SK-N-SH (cell line): ENCODE measurements around the gene CSTPP1. TPM values are rescaled to one million over a fixed set of nuclear protein-coding genes. Genes with fewer than 3 reads are reported as not detected.

Experiments used
- CTCF ChIA-PET: fragments of 300-600, 350-600 bp; formaldehyde crosslinking; extraction: SDS; loops from one replicate; lab custom pipeline; 2021; lab: Yijun Ruan, JAX
- POLR2A ChIA-PET: fragments of 350-600 bp; sonication (Branson Sonifier 250); formaldehyde crosslinking; extraction: SDS; loops from one replicate; lab custom pipeline; 2020; ENCODE audit warnings: antibody characterized with exemption, inconsistent platforms; lab: Yijun Ruan, JAX
- DNase-seq: peaks from one replicate; pipeline ENCODE4 v3.0.0; 2012
- H2AFZ ChIP-seq: fragments of 200-600 bp; sonication (generic); 2 replicates; pipeline ENCODE4 v1.8.1; 2016; ENCODE audit warnings: antibody characterized with exemption, mild to moderate bottlenecking, low read depth
- H3F3A ChIP-seq: fragments of 200-600 bp; sonication (generic); replicated peaks from 2 replicates; pipeline ENCODE3; 2016; ENCODE audit warnings: antibody characterized with exemption, mild to moderate bottlenecking; ENCODE audit not compliant: insufficient read depth
- H3K27ac ChIP-seq, 2 experiments: fragments of 200-500 bp in 1 of 2; fragments of 200-600 bp in 1 of 2; sonication (Bioruptor generic) in 1 of 2; sonication (generic), shearing (Covaris generic) in 1 of 2; 2 replicates each; pipeline versions ENCODE4 v1.5.1 to v1.6.1; 2014 to 2016; ENCODE audit warnings: low read depth in 2 of 2, inconsistent platforms in 1 of 2, low read length in 1 of 2, mild to moderate bottlenecking in 1 of 2, mixed read lengths in 1 of 2
- H3K27me3 ChIP-seq: fragments of 200-600 bp; sonication (generic), shearing (Covaris generic); 2 replicates; pipeline ENCODE4 v1.6.1; 2016; ENCODE audit warnings: mixed run types; ENCODE audit not compliant: insufficient read depth
- H3K36me3 ChIP-seq, 2 experiments: fragments of 200-500 bp in 1 of 2; fragments of 200-600 bp in 1 of 2; sonication (Bioruptor generic) in 1 of 2; sonication (generic) in 1 of 2; replicated peaks in 1 of 2; 2 replicates each; pipeline versions ENCODE3 to v1.5.1; 2014 to 2016; ENCODE audit warnings: low read length in 1 of 2, mild to moderate bottlenecking in 1 of 2; ENCODE audit not compliant: insufficient read depth in 2 of 2, control insufficient read depth in 1 of 2
- H3K4me1 ChIP-seq, 2 experiments: fragments of 200-500 bp in 1 of 2; fragments of 200-600 bp in 1 of 2; sonication (Bioruptor generic) in 1 of 2; sonication (generic), shearing (Covaris generic) in 1 of 2; 2 replicates each; pipeline versions ENCODE4 v1.5.1 to v1.6.1; 2014 to 2016; ENCODE audit warnings: low read depth in 1 of 2, low read length in 1 of 2, mixed run types in 1 of 2; ENCODE audit not compliant: insufficient read depth in 2 of 2, control insufficient read depth in 1 of 2
- H3K4me2 ChIP-seq: fragments of 200-600 bp; sonication (generic), shearing (Covaris generic); 2 replicates; pipeline ENCODE4 v1.6.1; 2017; ENCODE audit warnings: mixed run types
- H3K4me3 ChIP-seq, 2 experiments: fragments of 200-500 bp in 1 of 2; fragments of 200-600 bp in 1 of 2; sonication (Bioruptor generic) in 1 of 2; sonication (generic), shearing (Covaris generic) in 1 of 2; 2 replicates each; pipeline versions ENCODE4 v1.5.1 to v1.8.1; 2014 to 2016; ENCODE audit warnings: low read depth in 2 of 2, inconsistent platforms in 1 of 2, low read length in 1 of 2, mild to moderate bottlenecking in 1 of 2, mixed read lengths in 1 of 2, moderate library complexity in 1 of 2
- H3K79me2 ChIP-seq: fragments of 200-600 bp; sonication (generic); 2 replicates; pipeline ENCODE4 v1.8.1; 2017; ENCODE audit warnings: mild to moderate bottlenecking; ENCODE audit not compliant: insufficient read depth
- H3K9ac ChIP-seq: fragments of 200-600 bp; sonication (generic); 2 replicates; pipeline ENCODE4 v1.6.1; 2017; ENCODE audit warnings: mixed run types
- H3K9me2 ChIP-seq: fragments of 200-600 bp; sonication (generic); 2 replicates; pipeline ENCODE4 v1.6.1; 2017; ENCODE audit warnings: mixed run types
- H3K9me3 ChIP-seq: fragments of 200-600 bp; sonication (generic); 2 replicates; pipeline ENCODE4 v1.6.1; 2017; ENCODE audit warnings: mixed run types, mild to moderate bottlenecking, moderate library complexity
- H4K20me1 ChIP-seq: fragments of 200-600 bp; sonication (generic); 2 replicates; pipeline ENCODE4 v1.6.1; 2017; ENCODE audit warnings: mild to moderate bottlenecking, mixed run types; ENCODE audit not compliant: insufficient read depth
- CHD2 ChIP-seq: fragments of 150-350 bp; IDR thresholded peaks from 2 replicates; pipeline ENCODE4 v1.6.1; 2018; ENCODE audit warnings: low read length; ENCODE audit not compliant: partially characterized antibody
- EP300 ChIP-seq, 2 experiments: IDR thresholded peaks; 2 replicates each; pipeline versions ENCODE4 v1.4.0 to v1.6.1; 2012; ENCODE audit warnings: borderline replicate concordance in 1 of 2, low read depth in 1 of 2, low read length in 1 of 2
- FOSL2 ChIP-seq: IDR thresholded peaks from 2 replicates; pipeline ENCODE4 v1.4.0; 2012; ENCODE audit warnings: low read depth, mild to moderate bottlenecking, moderate library complexity, borderline replicate concordance
- FOXM1 ChIP-seq: IDR thresholded peaks from 2 replicates; pipeline ENCODE4 v1.4.0; 2012; ENCODE audit warnings: low read depth, mild to moderate bottlenecking
- GATA2 ChIP-seq: sonication (generic); formaldehyde crosslinking; IDR thresholded peaks from 2 replicates; pipeline ENCODE4 v1.5.0; 2020; ENCODE audit warnings: mild to moderate bottlenecking, missing genetic modification reagents
- IRF3 ChIP-seq: fragments of 150-350 bp; IDR thresholded peaks from 2 replicates; pipeline ENCODE4 v1.6.1; 2016; ENCODE audit warnings: mild to moderate bottlenecking, low read depth, low read length
- JUND ChIP-seq: IDR thresholded peaks from 2 replicates; pipeline ENCODE4 v1.4.0; 2012
- MEF2A ChIP-seq: IDR thresholded peaks from 2 replicates; pipeline ENCODE4 v1.4.0; 2012; ENCODE audit warnings: low read depth, borderline replicate concordance
- MXI1 ChIP-seq: IDR thresholded peaks from 2 replicates; pipeline ENCODE4 v1.6.1; 2012; ENCODE audit warnings: mild to moderate bottlenecking, low read depth, low read length, improper control_type of control experiment
- NRF1 ChIP-seq: IDR thresholded peaks from 2 replicates; pipeline ENCODE4 v1.6.1; 2012; ENCODE audit warnings: low read depth, mild to moderate bottlenecking, low read length
- PBX3 ChIP-seq: IDR thresholded peaks from 2 replicates; pipeline ENCODE4; 2012
- RCOR1 ChIP-seq: fragments of 150-350 bp; IDR thresholded peaks from 2 replicates; pipeline ENCODE4 v1.6.1; 2017; ENCODE audit warnings: antibody characterized with exemption, low read length
- REST ChIP-seq: IDR thresholded peaks from 2 replicates; pipeline ENCODE4 v1.6.1; 2012; ENCODE audit warnings: mild to moderate bottlenecking, low read depth, low read length, moderate library complexity
- RFX5 ChIP-seq: IDR thresholded peaks from 2 replicates; pipeline ENCODE4 v1.6.1; 2012; ENCODE audit warnings: mild to moderate bottlenecking, improper control_type of control experiment, low read length
- RXRA ChIP-seq: IDR thresholded peaks from 2 replicates; pipeline ENCODE4 v1.4.0; 2012; ENCODE audit warnings: low read depth, mild to moderate bottlenecking, borderline replicate concordance
- WGBS: methylation state at CpG from one replicate; pipeline ENCODE4 v1.1.6; 2017; ENCODE audit warnings: low lambda C conversion rate; 5-methylcytosine and 5-hydroxymethylcytosine counted together
- polyA plus RNA-seq, 3 experiments: library from polyadenylated mRNA; depleted of rRNA; stranded (reverse); fragments of >200 nt; gene quantifications; 2 replicates each; pipeline ENCODE4 v1.2.3, GENCODE V29; 2012
- TF ChIP-seq, protein P1 (sequence below): IDR thresholded peaks from 2 replicates; pipeline ENCODE4 v1.4.0; 2012; ENCODE audit warnings: low read depth, borderline replicate concordance

CSTPP1 gene
- polyA plus RNA-seq, 1 of the 3 experiments (the other 2 are of a cell fraction) = 85.7 TPM

DNA sequence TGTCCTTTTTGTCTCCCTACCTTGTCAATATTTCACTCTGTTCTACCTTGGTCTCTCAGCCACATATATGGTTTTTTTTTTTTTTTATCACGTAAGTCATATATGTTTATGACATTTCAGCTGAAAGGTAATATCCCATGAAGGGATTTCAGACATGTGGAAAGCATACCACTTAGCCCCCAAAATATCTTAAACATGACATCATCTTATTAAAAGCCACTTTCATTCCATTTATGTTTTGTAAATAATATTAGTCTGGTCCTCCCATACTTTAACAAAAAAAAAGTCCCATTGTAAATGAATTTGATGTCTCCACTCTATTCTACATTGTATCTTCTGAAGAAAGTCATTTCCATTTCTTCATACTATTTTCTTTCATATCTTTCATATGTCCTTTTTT lies 85.4 kb downstream of the CSTPP1 start:
- Histone ChIP-seq H3K9ac (no peak overlapping the region), H3K27me3 (no peaks in the 10 kb centered on the region), H3K79me2 (no peaks in the 10 kb centered on the region), H3K4me3 (no peak overlapping the region), H3K4me1 (peaks cover 2 to 14% of the 10 kb centered on the region in 2 experiments; a peak in 2 of 4 replicates), H3K36me3 (no peaks in the 10 kb centered on the region), H3K27ac (no peak overlapping the region), H3K9me2 (no peaks in the 10 kb centered on the region), H3K9me3 (no peaks in the 10 kb centered on the region), H2AFZ (no peak overlapping the region), H3F3A (peaks cover 9% of the 10 kb centered on the region), H3K4me2 (no peak overlapping the region), H4K20me1 (no peaks in the 10 kb centered on the region)
- WGBS = 97% methylated on average over 1 of the region's 1 CpG
- TF ChIP-seq IRF3 = no peak
- ChIA-PET POLR2A (no interaction called here), CTCF (interaction anchor here (0.6 to 1.5 kb wide), 5 partner anchors 14 to 910 kb away, joined by 3 to 6 read pairs (median 3); no protein-coding TSS in a partner anchor)
- no peak for DNase-seq

- DNase-seq = no peak
- Histone ChIP-seq H3K4me1 (peaks cover 0 to 8% of the 10 kb centered on the region in 2 experiments; a peak in 1 of 4 replicates), H3K27ac (no peak overlapping the region), H2AFZ (no peak overlapping the region), H3K9me3 (no peaks in the 10 kb centered on the region), H3K79me2 (no peaks in the 10 kb centered on the region), H3F3A (no peaks in the 10 kb centered on the region), H3K4me2 (no peak overlapping the region), H3K9me2 (no peaks in the 10 kb centered on the region), H4K20me1 (no peaks in the 10 kb centered on the region), H3K9ac (no peak overlapping the region), H3K36me3 (peaks cover 0 to 7% of the 10 kb centered on the region in 2 experiments), H3K4me3 (no peak overlapping the region), H3K27me3 (no peaks in the 10 kb centered on the region)
- 95% methylated on average over 9 of the region's 9 CpGs for WGBS
- POLR2A ChIA-PET = no interaction called here
- CTCF ChIA-PET = interaction anchor here (1.0 kb wide), 1 partner anchor 109 kb away, joined by 4 read pairs; no protein-coding TSS in a partner anchor
- no peak for TF ChIP-seq FOSL2
- no peak for TF ChIP-seq MXI1
- TF ChIP-seq FOXM1 = no peak
- TF ChIP-seq JUND = no peak
- TF ChIP-seq REST = no peak
- TF ChIP-seq GATA2 (CRISPR knock-in tag) = no peak
- no peak for TF ChIP-seq NRF1
- no peak for TF ChIP-seq MEF2A
- no peak for TF ChIP-seq RCOR1
- no peak for TF ChIP-seq IRF3
- TF ChIP-seq, protein P1, sequence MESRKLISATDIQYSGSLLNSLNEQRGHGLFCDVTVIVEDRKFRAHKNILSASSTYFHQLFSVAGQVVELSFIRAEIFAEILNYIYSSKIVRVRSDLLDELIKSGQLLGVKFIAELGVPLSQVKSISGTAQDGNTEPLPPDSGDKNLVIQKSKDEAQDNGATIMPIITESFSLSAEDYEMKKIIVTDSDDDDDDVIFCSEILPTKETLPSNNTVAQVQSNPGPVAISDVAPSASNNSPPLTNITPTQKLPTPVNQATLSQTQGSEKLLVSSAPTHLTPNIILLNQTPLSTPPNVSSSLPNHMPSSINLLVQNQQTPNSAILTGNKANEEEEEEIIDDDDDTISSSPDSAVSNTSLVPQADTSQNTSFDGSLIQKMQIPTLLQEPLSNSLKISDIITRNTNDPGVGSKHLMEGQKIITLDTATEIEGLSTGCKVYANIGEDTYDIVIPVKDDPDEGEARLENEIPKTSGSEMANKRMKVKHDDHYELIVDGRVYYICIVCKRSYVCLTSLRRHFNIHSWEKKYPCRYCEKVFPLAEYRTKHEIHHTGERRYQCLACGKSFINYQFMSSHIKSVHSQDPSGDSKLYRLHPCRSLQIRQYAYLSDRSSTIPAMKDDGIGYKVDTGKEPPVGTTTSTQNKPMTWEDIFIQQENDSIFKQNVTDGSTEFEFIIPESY = no peak
- no peak for TF ChIP-seq RFX5
- TF ChIP-seq RXRA = no peak
- TF ChIP-seq EP300 (IDR thresholded peaks at IDR 0.05; ENCODE audit: borderline replicate concordance in 1 of 2, low read depth in 1 of 2, low read length in 1 of 2) = no peak
- no peak for TF ChIP-seq PBX3
- no peak for TF ChIP-seq CHD2
Observed at GRCh38 chr11:47028195-47029093, 91.9 kb downstream of the CSTPP1 start.
